GM21515 (cell line): ENCODE measurements around the gene SLC22A23.

Source experiments
- ATAC-seq: cut with Tn5 transposase; IDR thresholded peaks from one replicate; pipeline ENCODE4 v1.9.1; 2021; ENCODE audit not compliant: unreplicated experiment

Gene SLC22A23

DNA sequence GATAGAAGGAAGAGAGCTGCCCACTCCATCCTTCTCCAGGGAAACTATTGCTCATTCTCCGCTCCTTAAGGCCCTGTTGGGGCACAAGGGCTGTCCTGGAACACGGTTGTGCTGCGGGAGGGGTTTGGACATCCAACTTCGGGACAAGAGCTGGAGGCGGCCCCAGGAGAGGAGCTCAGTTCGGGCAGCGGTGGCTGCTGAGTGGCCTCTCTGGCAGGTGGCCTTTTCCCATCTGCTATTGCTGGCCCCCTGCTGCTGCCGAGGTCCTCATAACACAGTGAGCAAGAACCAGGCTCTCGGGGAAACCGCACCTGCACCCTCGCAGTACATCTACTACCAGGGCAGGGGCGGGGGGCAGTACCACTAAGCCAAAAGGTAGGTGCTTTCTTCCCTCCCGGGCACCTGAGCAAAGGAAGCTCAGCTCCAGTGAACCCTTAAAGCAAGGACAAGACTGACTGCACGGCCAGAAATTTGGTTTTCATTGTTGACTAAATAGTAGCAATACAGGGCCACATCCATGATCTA, 134.4 kb downstream of the SLC22A23 start:
- no peak for ATAC-seq

DNA sequence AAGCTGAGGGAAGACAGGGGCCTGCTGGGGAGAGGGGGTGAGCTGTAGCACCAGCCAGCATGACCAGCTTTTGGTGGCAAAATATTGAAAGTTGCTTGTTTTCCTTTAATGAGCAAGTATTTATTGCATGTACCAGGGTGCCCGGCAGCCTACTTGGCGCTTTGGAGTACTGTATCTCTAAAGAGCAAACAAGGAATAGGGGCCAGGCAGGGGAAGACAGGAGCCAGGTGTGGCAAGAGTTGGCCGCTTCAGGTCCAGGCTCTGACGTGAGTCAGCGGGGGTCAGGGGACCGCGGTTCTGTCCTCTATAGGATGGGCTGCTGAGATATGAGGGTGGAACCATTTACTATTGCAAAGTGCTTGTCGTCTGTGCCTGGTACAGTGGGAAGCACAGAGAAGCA, 135.0 kb downstream of the SLC22A23 start:
- no peak for ATAC-seq

DNA sequence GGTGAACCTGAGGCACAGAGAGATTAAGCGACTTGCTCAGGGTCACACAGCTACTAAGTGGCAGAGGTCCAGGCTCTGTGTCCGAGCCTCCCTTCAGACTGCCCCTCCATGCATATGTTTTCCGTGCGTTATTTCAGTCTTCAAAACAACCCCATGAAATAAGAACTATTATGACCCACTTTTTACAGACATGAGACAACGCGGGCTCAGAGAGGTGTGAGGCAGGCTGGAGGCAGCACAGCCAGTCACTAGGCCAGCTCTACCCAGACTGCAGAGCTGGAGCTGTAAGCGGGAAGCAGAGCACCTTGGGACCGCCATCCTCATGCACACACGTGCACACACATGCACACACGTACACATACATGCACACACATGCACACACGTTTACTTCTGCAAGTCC, 135.8 kb downstream of the SLC22A23 start:
- ATAC-seq, result no peak

DNA sequence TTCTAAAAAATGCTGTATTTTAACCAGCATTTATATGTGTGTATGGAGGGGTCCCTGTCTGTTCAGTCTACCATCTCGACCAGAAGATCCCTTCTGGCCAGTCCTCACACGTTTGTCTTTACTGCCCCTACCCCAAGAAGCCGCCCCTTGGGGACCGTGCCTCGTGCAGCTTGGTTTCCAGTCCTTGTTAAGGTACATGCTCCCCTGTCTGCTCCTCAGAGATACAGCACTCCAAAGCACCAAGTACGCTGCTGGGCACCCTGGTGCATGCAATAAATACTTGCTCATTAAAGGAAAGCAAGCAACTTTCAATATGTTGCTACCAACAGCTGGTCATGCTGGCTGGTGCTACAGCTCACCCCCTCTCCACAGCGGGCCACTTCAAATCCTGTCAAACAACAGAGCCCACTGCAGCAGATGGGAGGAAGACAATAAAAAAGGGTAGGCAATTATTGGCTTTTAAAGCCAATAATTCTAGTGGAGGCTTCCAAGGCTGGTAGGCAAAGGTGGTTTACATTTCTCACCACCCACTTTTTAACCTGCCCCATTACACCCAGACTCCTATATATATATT, 136.5 kb downstream of the SLC22A23 start:
- no peak for ATAC-seq

DNA sequence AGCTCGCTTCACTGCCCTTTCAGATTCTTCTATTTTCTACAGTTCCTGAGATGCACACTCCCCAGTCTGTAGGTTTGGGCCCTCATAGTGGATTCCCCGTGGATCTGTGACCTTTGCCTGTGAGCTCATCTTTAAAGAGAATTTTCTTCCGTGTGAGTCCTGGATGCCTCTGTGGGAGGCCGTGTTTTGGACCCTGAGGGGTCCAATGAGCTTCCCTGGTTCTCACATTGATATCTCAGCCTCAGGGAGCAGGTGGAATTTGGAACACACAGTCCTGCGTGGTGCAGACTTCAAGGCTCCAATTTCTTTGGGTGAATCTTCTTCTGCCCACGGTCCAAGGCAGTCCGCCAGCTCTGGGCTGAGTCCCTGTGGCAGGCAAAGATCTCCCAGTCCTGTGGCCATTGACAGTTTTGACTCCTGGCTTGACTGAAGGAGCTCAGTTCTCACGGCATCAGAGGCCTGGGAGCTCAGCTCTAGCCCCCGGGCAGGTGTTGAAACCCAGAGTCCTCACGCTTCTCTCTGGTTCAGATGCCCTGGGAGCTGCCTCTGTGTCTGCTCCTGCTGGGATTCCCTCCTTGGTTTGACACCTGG, 137.1 kb downstream of the SLC22A23 start:
- no peak for ATAC-seq

DNA sequence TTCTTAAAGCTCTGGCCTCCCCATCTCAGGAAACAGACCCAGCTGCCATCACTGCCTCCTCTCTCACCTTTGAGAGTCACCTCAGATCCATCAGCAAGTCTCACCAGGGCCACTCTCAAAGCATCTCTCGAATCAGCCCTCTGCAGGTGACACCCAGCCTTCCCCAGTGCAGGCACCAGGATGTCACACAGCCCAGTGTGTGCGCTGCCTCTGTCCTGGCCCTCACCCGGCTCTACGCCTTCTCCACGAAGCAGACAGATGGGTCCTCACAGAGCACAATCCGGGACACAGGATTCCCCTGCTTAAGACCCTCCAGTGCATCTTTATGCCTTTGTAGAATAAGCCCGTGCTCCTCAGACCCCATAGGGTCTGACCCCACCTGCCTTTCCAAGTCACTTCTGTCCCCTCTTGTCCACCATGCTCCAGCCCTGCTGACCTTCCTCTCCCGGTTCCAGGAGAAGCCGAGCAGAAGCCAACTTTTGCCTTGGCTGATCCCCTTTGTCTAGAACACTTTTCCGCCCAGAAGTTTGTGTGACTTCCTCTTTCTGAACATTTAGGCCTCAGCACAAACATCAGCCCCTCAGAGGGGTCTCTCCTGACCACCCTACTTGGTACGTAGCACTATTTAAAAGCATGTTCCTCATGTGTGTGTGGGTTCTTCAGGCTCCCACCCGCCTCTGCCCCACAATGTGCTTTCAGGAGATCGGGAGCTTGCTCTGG, 137.9 kb downstream of the SLC22A23 start:
- ATAC-seq, result no peak

DNA sequence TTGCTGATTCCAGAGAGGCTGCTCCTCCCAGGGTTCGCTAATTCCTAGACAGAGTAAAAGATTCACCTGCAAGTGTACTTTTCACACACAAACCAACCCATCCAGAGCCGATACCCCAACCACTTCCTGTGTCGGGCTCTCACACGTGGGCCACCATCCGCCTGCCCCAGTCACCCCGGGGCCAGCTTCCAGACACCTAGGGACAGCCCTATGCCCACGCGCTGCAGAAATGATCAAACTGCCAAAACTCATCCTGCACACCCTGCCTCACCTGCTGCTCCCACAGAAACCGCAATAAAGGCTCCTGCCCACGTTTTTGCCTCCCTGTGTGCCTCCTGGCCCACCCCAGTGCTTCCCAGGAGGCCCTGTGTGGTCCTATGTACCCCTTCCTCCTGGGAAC, 138.6 kb downstream of the SLC22A23 start:
- no peak for ATAC-seq

DNA sequence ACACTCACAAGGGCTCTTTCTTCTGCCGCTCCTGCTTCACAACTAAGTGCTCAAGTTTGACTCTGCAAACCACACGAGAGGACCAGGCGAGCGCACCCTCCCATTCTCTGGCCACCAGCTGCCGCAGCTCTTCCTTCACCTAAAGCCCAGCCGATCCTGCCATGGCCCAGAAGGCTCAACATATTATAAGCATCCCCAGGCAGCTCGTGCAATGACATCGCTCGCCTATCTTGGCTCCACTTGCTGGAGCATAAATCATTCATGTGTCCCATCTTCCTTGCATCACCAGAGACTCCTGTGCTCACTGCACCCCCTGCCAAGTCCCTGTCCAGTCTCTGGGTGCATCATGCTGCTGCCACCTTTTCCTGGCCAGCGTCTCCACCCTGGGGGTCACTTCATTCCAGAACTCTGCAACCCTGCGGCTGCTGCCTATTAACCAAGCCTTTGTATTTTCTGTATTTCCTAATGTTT, 139.1 kb downstream of the SLC22A23 start:
- no peak for ATAC-seq

DNA sequence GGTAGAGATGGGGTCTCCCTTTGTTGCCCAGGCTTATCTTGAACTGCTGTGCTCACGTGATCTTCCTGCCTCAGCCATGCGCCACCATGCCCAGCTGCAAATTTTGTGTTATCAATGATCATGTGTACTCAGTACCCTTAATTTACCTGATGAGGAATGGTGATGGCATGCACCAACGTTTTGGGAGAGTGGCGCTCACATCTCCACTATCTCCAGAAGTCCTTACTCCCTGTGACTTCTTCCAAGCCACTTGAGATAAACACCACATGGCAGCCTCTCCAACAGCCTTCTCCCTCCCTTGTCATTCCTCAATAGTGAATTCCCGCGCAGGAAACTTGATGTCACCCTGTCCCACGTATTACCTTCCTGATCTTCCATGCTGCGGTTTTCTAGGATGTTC, 140.0 kb downstream of the SLC22A23 start:
- ATAC-seq, result no peak

DNA sequence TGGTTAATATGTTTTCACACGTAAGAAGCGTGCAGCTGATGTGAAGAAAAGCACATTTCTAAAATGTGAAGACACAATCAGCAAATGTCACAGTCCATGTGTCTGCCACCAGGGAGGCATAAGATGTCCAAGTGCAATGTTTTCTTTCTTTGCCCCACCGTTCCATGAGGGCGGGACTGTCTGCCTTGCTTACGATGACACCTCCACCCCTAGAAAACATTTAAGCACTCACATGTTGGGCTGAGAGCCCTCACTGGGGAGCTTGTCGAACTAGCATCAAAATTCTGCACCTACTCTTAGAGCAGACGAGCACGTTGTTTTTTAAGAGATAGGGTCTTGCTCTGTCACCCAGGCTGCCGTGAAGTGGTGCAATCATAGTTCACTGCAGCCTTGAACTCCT, 140.5 kb downstream of the SLC22A23 start:
- ATAC-seq, result no peak

DNA sequence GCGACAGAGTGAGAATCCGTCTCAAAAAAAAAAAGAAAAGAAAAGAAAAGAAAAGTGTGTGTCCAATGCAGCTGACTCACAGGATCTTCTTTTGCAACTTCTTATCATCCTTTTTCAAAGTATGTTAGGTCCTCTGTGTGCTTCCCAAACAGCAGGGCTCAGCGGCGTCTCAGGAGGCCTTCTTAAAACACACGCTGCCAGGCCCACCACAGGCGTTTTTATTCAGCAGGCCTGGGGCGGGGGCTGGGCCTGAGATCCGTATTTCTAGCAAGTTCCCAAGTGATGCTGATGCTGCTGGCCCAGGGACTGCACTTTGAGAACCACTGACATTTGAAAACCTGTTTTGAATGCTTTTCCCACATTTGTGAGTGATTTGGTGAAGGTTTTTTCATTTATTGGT, 141.0 kb downstream of the SLC22A23 start:
- no peak for ATAC-seq

DNA sequence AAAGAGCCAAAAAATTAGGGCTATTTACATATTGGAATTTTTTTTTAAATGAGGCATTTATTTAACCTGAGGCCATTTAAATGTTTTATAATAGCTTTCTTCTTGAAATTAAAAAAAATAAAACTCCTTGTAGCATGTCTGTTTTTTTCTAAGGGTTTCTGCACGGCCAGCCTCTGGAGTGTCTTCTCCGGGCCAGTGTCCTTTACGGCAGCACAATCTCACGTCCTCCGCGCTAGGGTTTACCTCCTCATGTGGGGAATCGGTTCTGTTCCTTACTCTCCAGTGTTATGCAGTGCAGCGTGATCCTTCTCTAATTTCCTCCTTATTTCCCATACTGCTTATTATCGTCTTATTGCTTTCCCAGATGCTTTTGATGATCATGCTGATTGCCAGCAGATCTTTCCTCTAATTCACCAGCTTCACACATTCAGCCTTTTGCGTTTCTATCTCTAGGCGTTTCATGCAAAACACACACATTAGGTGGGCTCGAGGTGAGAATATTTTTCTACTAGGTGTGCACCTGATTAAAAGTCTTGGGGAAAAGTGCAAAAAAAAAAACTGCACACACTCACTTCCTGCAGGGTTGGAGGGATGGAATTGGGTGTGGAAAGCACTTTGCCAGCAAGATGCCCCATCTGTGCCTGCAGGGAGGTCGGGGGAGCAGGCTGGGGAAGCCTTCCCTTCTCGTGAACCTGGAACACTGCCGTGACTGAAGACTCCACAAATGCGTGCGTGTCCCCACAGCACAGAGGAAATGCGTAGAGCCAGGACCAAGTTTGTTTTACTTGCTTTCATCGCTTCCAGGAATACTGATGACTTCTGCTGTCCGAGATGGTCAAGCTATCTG, 142.0 kb downstream of the SLC22A23 start:
- no peak for ATAC-seq

DNA sequence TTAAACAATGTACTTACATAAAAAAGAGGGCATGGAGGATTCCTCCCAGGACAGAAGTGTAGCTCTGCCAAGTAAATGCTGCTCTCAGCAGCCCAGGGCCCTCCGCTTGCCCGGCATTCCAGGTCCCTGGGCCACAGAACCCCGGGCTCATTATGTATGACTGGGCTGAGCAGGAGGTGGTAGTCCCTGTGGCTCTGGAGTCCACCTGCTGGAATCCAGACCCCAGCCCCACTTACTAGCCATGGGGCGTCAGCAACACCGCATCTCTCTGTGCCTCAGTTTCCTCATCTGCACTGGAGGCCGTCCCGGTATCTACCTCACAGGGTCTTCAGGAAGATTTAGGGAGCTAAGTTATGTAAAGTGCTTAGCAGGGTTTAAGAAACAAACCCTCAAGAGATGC, 142.7 kb downstream of the SLC22A23 start:
- ATAC-seq, result no peak

DNA sequence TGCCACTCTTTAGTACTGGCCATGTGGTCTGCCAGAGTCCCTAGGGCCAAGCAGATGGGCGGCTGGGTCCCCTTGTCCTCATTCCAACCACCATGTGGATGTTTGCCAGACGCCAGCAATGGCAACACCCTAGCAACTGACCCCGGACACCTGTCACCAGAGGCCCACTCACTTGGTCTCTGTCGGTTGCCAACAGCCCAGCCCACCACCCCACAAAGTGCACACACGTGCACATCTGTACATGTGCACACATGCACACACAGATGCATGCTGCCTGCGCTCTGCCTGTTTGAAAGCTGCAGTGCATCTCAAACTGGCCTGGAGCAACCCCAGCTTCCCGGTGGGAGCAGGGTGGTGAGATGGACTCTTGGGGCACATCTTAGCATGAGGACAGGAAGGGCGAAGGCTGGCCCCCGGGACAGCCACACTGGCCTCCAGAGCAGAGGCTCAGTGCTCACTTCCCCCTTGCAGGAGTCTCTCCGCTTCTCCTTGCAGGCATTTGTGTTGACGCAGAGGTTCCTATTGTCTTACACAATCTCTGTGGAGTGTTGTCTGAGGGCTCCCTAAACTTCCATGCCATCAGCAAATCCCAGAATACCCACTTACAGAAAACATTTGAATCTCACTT, 144.1 kb downstream of the SLC22A23 start:
- no peak for ATAC-seq

DNA sequence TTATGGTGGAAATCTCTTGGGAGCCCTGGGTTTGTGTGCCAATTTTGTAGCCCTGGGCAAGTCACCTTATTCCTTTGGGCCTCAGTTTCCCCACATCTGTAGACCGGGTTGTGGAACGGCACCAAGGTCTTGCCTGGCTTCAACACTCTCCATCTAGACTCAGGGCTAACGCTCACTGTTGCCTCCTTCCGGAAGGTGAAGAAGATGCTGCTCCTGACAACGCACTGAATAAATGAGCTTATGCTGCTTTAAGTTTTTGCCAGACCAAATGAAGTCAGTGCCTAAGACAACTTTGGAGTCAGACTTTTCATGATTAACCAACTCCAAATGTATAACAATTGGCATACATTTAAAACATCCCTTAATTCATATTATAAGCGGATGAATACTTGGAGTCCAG, 145.0 kb downstream of the SLC22A23 start:
- no peak for ATAC-seq

DNA sequence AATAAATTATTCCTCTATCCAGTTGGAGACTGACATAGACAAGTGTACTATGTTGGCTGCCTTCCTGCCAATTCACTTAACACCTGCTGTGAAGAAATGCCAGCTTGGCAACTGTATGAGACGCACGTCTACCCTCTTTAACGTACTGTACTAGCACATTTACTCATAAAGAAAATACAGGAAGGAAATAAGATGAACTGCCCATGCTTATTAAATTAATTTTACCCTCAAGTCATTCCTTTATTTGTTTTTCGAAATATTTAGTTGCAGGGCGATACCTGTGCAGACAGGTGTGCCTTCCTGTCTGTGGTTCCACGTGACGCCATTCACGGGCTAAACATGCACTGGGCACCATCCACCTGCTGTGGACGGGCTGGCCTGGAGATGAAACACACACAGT, 146.1 kb downstream of the SLC22A23 start:
- ATAC-seq, result no peak

DNA sequence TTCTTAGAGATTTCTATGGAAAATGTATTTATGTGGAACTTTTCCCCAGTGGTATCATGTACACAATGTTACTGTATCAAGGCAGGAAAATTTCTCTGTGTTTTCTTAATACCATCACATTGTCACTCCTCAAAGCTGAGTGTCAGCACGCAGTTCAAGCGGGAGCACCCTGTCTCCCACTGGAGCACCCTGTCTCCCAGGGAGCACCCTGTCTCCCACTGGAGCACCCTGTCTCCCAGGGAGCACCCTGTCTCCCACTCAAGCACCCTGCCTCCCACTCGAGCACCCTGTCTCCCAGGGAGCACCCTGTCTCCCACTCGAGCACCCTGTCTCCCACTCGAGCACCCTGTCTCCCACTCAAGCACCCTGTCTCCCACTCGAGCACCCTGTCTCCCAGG, 146.8 kb downstream of the SLC22A23 start:
- ATAC-seq, result no peak

DNA sequence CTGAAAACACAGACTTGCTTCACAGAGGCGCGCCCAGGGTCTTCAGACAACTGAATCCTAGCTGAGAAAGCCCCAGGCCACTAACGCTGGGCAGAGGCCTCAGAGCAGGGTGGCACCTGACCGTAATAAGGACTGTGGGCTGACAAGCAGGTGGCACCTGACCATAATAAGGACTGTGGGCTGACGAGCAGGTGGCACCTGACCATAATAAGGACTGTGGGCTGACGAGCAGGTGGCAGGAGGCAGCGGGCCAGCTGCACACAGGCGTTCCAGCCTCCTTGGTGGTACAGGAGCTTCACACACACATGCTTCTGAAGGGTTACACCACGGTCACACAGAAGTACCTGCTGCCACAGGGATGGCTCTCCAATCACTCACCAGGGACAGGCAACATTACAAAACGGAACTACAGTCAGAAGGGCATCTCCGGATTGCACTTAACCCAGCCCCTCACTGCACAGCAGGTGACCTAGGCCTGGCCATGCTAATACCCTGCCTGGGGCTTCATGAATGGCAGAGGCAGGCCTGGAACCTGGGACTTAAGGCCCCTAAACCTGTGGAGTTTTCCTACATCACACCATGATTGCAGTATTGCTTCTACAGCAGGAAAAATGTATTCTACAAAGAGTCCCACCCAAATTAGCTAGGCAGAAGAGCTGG, 147.3 kb downstream of the SLC22A23 start:
- ATAC-seq, result no peak

DNA sequence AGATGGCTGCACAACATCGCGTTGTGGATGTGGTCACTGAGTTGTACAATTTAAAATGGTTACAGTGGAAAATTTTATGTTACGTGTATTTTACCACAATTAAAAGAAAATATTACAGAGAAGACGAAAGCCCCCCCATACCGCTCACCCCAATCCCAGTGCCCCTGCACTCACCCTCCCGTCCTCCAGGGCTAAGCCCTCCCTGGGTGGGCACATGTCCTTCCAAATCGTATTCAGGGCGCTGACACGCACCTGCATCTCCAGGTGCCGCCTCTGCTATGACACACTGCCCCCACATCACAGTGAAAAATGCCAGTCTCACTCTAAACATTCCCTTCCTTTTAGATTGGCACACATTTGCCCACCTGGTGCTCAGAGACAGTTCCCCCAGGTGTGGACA, 148.7 kb downstream of the SLC22A23 start:
- ATAC-seq, result no peak

DNA sequence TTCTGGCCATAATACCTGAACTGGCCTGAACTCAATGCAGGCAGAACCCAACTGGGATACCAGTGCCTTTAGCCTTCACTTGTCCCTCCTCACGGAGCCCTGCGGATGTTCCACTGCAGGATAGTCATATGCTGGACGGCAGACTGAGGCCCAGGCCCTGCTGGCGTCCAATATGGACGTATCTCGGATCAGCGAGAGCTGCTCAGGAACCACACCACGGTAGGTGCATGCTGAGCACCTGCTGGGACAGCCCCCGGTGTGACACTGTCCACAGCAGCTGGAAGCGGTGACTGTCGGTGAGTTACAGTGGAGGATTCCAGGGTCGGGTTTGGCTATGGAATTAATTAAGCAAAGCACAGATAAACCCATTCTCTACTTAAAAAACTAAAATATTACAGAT, 149.4 kb downstream of the SLC22A23 start:
- ATAC-seq, result no peak
